ENCODE measurements around the gene CASQ1.

GRCh38 chr1:160196143-160196542 is 5.8 kb downstream of the CASQ1 start:
- TF ChIP-seq POLR2A (IDR thresholded peaks at IDR 0.05; ENCODE audit: low read depth, low read length) (no peak), TAF1 (IDR thresholded peaks at IDR 0.05; ENCODE audit: low read depth, low read length) (no peak), PAX5 (IDR thresholded peaks at IDR 0.05; ENCODE audit: insufficient read depth, low read length, severe bottlenecking) (no peak)
